Smooth muscle cell (in vitro differentiated cells): ENCODE measurements around the gene FADD. TPM values are rescaled to one million over a fixed set of nuclear protein-coding genes. Genes with fewer than 3 reads are reported as not detected.

Experiments used
- DNase-seq: peaks from one replicate; lab custom pipeline; 2025; ENCODE audit not compliant: unreplicated experiment; lab: John Stamatoyannopoulos, UW
- H2AFZ ChIP-seq: fragments of 200-600 bp; sonication (generic); 2 replicates; pipeline ENCODE4 v1.6.0; 2016; ENCODE audit warnings: antibody characterized with exemption, low read depth, mild to moderate bottlenecking
- H3F3A ChIP-seq: fragments of 200-600 bp; sonication (generic); 2 replicates; pipeline ENCODE4 v1.6.0; 2017; ENCODE audit warnings: antibody characterized with exemption, low read depth
- H3K27ac ChIP-seq: fragments of 200-600 bp; sonication (generic); 2 replicates; pipeline ENCODE4 v1.5.1; 2016; ENCODE audit warnings: low read depth, mild to moderate bottlenecking
- H3K27me3 ChIP-seq: fragments of 200-600 bp; sonication (generic); 2 replicates; pipeline ENCODE4 v1.6.1; 2016; ENCODE audit warnings: low read depth, mild to moderate bottlenecking
- H3K36me3 ChIP-seq: fragments of 200-600 bp; sonication (generic); 2 replicates; pipeline ENCODE4 v1.5.1; 2016; ENCODE audit warnings: low read depth
- H3K4me1 ChIP-seq: fragments of 200-600 bp; sonication (generic); 2 replicates; pipeline ENCODE4 v1.5.1; 2016; ENCODE audit warnings: low read depth
- H3K4me2 ChIP-seq: fragments of 200-600 bp; sonication (generic); 2 replicates; pipeline ENCODE4 v1.6.0; 2016; ENCODE audit warnings: mild to moderate bottlenecking
- H3K4me3 ChIP-seq: fragments of 200-600 bp; sonication (generic); 2 replicates; pipeline ENCODE4 v1.5.1; 2016; ENCODE audit warnings: mild to moderate bottlenecking
- H3K79me2 ChIP-seq: fragments of 200-600 bp; sonication (generic); 2 replicates; pipeline ENCODE4 v1.6.0; 2016; ENCODE audit warnings: low read depth, mild to moderate bottlenecking
- H3K9ac ChIP-seq: fragments of 200-600 bp; sonication (generic); 2 replicates; pipeline ENCODE4 v1.6.0; 2016; ENCODE audit warnings: low read depth
- H3K9me3 ChIP-seq: fragments of 200-600 bp; sonication (generic); replicated peaks from 2 replicates; pipeline ENCODE4 v1.5.1; 2016; ENCODE audit warnings: low read depth
- H4K20me1 ChIP-seq: fragments of 200-600 bp; sonication (generic); 2 replicates; pipeline ENCODE4 v1.6.0; 2016; ENCODE audit warnings: low read depth
- WGBS: methylation state at CpG from one replicate; pipeline ENCODE4 v1.1.7; 2016; ENCODE audit warnings: low lambda C conversion rate; 5-methylcytosine and 5-hydroxymethylcytosine counted together
- polyA plus RNA-seq: library from polyadenylated mRNA; unstranded; fragments of >200 nt; fragmentation: Nextera tagmentation; extraction: Ambion mirVana; gene quantifications from 2 replicates; pipeline ENCODE4 v1.2.1, GENCODE V29; 2016
- total RNA-seq: library from RNA; depleted of rRNA; stranded (reverse); fragments of >200 nt; gene quantifications from 2 replicates; pipeline ENCODE4 v1.2.3, GENCODE V29; 2014
- TF ChIP-seq, protein P1 (sequence below): fragments of 200-600 bp; sonication (generic); IDR thresholded peaks from 2 replicates; pipeline ENCODE4 v1.5.1; 2017; ENCODE audit warnings: borderline replicate concordance, mild to moderate bottlenecking, antibody characterized with exemption; ENCODE audit not compliant: insufficient read depth, poor library complexity, severe bottlenecking

The FADD gene
- total and polyA plus RNA-seq, 2 experiments from 2014 or later, result 22.2 to 41.3 TPM

DNA sequence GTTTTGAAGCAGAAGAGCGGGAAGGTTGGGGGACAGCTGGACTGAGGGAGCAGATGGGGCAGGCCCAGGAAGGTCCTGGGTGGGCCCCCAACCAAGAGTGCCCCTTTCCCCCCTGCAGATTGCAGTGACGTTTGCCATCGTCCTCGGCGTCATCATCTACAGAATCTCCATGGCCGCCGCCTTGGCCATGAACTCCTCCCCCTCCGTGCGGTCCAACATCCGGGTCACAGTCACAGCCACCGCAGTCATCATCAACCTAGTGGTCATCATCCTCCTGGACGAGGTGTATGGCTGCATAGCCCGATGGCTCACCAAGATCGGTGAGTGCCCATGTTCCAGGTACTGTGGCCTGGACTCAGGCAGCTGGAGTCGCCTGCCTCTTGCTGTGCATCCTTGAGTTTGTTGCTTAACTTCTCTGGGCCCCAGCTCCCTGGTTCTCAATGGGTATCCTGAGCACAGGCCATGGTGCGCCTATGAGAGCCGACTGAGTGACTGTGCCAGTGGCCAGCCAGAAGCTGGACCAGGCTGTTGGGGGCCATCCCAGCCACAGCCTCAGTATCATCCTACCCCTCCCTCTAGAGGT is 42.0 kb upstream of the FADD start:
- Histone ChIP-seq H3K36me3 (no peaks in the 10 kb centered on the region), H3K79me2 (no peaks in the 10 kb centered on the region), H3K4me1 (no peaks in the 10 kb centered on the region), H3K9ac (no peak overlapping the region), H4K20me1 (no peaks in the 10 kb centered on the region), H2AFZ (no peak overlapping the region), H3K4me2 (no peak overlapping the region), H3K9me3 (no peaks in the 10 kb centered on the region), H3F3A (no peaks in the 10 kb centered on the region), H3K27me3 (no peaks in the 10 kb centered on the region), H3K27ac (no peak overlapping the region), H3K4me3 (no peak overlapping the region)
- TF ChIP-seq, protein P1, sequence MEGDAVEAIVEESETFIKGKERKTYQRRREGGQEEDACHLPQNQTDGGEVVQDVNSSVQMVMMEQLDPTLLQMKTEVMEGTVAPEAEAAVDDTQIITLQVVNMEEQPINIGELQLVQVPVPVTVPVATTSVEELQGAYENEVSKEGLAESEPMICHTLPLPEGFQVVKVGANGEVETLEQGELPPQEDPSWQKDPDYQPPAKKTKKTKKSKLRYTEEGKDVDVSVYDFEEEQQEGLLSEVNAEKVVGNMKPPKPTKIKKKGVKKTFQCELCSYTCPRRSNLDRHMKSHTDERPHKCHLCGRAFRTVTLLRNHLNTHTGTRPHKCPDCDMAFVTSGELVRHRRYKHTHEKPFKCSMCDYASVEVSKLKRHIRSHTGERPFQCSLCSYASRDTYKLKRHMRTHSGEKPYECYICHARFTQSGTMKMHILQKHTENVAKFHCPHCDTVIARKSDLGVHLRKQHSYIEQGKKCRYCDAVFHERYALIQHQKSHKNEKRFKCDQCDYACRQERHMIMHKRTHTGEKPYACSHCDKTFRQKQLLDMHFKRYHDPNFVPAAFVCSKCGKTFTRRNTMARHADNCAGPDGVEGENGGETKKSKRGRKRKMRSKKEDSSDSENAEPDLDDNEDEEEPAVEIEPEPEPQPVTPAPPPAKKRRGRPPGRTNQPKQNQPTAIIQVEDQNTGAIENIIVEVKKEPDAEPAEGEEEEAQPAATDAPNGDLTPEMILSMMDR, result no peak
- DNase-seq, result no peak
- 97% methylated on average over 17 of the region's 17 CpGs for WGBS

DNA sequence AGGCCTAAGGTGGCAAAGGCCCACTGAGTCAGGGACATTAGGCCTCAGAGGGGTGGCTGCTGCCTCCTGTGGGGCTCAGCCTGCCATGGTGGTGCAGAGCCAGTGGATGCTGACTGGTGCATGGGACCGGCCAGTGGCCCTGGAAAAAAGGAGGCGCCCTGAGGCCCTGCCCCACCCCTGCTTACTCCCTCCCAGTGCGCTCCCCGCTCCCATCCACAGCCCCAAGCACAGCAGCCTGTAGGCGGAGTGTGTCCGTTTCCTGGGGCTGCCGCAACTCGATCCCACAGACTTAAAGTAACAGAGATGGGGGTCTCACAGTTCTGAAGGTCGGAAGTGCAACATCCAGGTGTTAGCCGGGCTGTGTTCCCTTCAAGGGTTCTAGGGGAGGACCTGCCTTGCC is 38.4 kb upstream of the FADD start:
- H3K79me2 ChIP-seq, result no peaks in the 10 kb centered on the region
- no peak overlapping the region for H3K4me2 ChIP-seq
- H3K4me3 ChIP-seq, result no peak overlapping the region
- no peak overlapping the region for H2AFZ ChIP-seq
- H3K4me1 ChIP-seq, result no peaks in the 10 kb centered on the region
- H3K27me3 ChIP-seq, result no peaks in the 10 kb centered on the region
- H3K36me3 ChIP-seq, result no peaks in the 10 kb centered on the region
- H3K27ac ChIP-seq, result no peak overlapping the region
- no peak overlapping the region for H3K9ac ChIP-seq
- no peaks in the 10 kb centered on the region for H3F3A ChIP-seq
- no peaks in the 10 kb centered on the region for H4K20me1 ChIP-seq
- no peaks in the 10 kb centered on the region for H3K9me3 ChIP-seq
- WGBS, result 90% methylated on average over 10 of the region's 10 CpGs
- no peak for DNase-seq
- TF ChIP-seq, protein P1, result no peak

DNA sequence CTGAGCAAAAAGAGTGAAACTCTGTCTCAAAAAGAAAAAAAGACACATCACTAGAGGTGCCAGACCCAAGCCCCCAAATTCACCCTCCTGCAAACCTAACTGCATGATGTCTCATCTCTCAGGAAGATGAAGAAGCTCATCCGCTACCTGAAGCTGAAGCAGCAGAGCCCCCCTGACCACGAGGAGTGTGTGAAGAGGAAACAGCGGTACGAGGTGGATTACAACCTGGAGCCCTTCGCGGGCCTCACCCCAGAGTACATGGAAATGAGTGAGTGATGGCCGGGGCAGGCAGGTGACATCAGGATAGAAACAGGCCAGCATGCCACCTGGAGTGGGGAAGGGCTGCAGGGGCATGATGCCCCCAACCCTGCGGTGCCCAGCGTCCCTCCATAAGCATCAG is 36.0 kb upstream of the FADD start:
- no peak for DNase-seq
- H3K9me3 ChIP-seq, result no peaks in the 10 kb centered on the region
- no peaks in the 10 kb centered on the region for H3K4me1 ChIP-seq
- no peak overlapping the region for H3K4me3 ChIP-seq
- no peaks in the 10 kb centered on the region for H3K79me2 ChIP-seq
- H3K27ac ChIP-seq, result no peak overlapping the region
- H3K36me3 ChIP-seq, result no peaks in the 10 kb centered on the region
- H3K4me2 ChIP-seq, result no peak overlapping the region
- H2AFZ ChIP-seq, result no peak overlapping the region
- WGBS, result 94% methylated on average over 9 of the region's 9 CpGs
- TF ChIP-seq, protein P1, result no peak
- H3K27me3 ChIP-seq, result no peaks in the 10 kb centered on the region
- no peaks in the 10 kb centered on the region for H3F3A ChIP-seq
- no peak overlapping the region for H3K9ac ChIP-seq
- H4K20me1 ChIP-seq, result no peaks in the 10 kb centered on the region

DNA sequence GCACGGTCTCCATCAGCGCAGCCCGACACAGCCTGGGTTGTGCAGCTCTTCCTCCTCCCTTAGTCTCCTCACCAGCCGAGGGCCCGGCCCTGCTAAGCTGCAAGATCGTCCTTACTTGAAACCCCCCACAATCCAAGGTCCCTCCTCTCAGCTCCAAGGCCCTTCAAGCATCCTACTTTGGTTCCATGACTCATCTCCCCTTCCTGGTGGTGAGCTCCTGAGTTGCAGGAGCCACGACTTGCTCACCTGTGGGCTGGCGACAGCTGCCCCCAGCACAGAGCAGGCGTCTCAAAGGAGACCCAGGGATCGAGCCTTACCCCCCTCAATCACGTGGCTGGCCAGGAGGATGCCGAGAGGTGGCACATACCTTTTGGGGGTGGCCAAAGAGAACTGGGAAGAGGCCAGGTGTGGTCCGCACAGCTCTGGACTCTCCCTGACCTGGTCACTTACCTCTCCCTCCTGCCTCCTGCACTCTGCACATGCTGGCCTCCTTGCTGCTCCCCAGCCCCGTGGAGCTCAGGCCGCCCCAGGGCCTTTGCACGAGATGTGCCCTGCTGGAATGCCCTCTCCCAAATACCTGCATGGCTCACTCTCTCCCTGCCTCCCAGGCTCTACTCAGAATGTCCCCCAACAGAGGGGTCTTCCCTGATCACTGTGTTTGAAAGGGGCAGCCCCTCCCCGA is 35.2 kb upstream of the FADD start:
- H3K36me3 ChIP-seq, result no peaks in the 10 kb centered on the region
- H3K79me2 ChIP-seq, result no peaks in the 10 kb centered on the region
- no peak overlapping the region for H3K9ac ChIP-seq
- no peak overlapping the region for H3K4me3 ChIP-seq
- no peak overlapping the region for H3K4me2 ChIP-seq
- H3K9me3 ChIP-seq, result no peaks in the 10 kb centered on the region
- H3F3A ChIP-seq, result no peaks in the 10 kb centered on the region
- TF ChIP-seq, protein P1, result no peak
- 91% methylated on average over 17 of the region's 17 CpGs for WGBS
- H4K20me1 ChIP-seq, result no peaks in the 10 kb centered on the region
- no peak for DNase-seq
- no peak overlapping the region for H2AFZ ChIP-seq
- no peaks in the 10 kb centered on the region for H3K4me1 ChIP-seq
- no peaks in the 10 kb centered on the region for H3K27me3 ChIP-seq
- no peak overlapping the region for H3K27ac ChIP-seq
